GM06990 (cell line): ENCODE measurements around the gene CHIA.

Source experiments
- DNase-seq: peaks from one replicate; pipeline ENCODE4 v3.0.0-alpha.2; 2011; ENCODE audit not compliant: insufficient read length; ENCODE audit errors: extremely low read depth
- H3K27me3 ChIP-seq: replicated peaks from 2 replicates; pipeline ENCODE4 v1.6.0; 2011; ENCODE audit warnings: low read length; ENCODE audit not compliant: control insufficient read depth, insufficient read depth
- H3K36me3 ChIP-seq: 2 replicates; pipeline ENCODE4 v1.5.1; 2011; ENCODE audit warnings: low read length; ENCODE audit not compliant: control insufficient read depth, insufficient read depth
- H3K4me3 ChIP-seq: replicated peaks from 2 replicates; pipeline ENCODE4 v1.5.1; 2011; ENCODE audit warnings: low read depth, mild to moderate bottlenecking, control low read depth, low read length
- TF ChIP-seq, protein P1 (sequence below): IDR thresholded peaks from 2 replicates; pipeline ENCODE4 v1.5.1; 2011; ENCODE audit warnings: low read length, control low read depth, mild to moderate bottlenecking, inconsistent platforms; ENCODE audit not compliant: insufficient read depth, poor library complexity, severe bottlenecking

CHIA gene

DNA sequence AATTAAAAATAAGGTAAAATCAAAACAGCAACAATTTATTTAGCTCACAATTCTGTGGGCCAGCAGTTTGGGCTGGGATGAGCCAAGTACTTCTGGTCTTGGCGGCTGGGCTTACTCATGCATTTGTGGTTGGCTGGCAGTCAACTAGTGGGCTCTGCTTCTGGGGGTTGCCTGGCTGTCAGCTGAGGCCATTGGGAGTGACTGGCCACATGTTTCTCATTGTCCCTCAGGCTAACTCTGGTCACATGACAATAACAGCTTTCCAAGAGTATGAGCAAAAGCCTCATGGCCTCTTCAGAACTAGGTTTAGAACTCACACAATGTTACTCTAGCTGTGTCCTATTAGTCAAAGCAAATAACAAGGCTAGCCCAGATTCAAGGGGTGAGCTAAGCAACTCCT lies 15.6 kb upstream of the CHIA start:
- Histone ChIP-seq H3K36me3 (no peaks in the 10 kb centered on the region), H3K4me3 (no peak overlapping the region), H3K27me3 (no peaks in the 10 kb centered on the region)
- peak; percentile 18 for DNase-seq
- TF ChIP-seq, protein P1, sequence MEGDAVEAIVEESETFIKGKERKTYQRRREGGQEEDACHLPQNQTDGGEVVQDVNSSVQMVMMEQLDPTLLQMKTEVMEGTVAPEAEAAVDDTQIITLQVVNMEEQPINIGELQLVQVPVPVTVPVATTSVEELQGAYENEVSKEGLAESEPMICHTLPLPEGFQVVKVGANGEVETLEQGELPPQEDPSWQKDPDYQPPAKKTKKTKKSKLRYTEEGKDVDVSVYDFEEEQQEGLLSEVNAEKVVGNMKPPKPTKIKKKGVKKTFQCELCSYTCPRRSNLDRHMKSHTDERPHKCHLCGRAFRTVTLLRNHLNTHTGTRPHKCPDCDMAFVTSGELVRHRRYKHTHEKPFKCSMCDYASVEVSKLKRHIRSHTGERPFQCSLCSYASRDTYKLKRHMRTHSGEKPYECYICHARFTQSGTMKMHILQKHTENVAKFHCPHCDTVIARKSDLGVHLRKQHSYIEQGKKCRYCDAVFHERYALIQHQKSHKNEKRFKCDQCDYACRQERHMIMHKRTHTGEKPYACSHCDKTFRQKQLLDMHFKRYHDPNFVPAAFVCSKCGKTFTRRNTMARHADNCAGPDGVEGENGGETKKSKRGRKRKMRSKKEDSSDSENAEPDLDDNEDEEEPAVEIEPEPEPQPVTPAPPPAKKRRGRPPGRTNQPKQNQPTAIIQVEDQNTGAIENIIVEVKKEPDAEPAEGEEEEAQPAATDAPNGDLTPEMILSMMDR = no peak

DNA sequence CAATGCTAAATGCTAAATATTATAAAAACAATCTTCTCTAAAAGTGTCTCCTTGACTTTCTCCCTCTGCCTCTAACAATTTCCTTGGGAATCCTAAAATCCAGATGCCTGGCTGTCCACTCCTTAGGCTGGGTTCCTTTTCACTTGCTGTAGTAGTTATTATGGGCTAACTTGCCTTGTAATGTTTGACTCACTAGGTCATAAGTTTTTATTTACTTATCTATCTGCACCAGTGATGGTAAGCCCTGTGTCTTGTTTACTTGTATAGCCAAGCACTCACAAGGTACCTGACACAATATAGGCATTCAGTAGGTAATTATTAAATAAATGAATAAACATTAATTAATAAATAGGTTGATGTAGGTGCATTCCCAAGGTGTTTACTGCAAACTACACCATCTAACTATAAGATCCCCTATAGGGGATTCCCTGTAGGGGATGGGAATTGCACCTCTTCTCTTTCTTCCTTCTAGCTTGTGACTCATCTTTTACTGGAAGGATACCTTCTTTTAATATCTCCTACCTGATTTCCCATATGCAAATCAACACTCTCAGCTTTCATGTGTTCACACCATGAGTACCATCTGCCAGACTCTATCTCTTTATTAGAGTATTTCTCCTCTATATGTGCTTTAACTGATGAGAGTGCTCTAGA lies 14.7 kb upstream of the CHIA start:
- DNase-seq = no peak
- Histone ChIP-seq H3K27me3 (no peaks in the 10 kb centered on the region), H3K36me3 (no peaks in the 10 kb centered on the region), H3K4me3 (no peak overlapping the region)
- TF ChIP-seq, protein P1 = no peak

DNA sequence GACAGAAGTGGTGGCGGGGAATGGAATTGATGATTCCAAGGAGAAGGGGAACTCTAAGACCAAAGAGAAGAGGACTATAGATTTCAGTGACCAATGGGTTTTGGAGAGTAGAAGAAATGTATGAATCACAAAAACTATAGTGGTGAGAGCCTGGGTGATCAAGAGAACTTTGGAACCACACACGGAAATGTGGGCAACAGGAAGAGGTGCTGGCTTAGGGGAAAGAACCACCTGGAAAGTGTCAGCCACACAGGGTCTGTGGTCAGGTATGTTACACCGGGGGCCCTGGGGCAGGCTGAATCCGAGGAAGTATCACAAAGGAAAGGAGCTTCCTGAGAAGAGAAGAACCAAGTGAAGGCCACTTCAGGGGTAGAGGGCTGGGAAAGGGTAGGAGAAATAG lies 11.5 kb upstream of the CHIA start:
- no peaks in the 10 kb centered on the region for H3K27me3 ChIP-seq
- no peak overlapping the region for H3K4me3 ChIP-seq
- no peaks in the 10 kb centered on the region for H3K36me3 ChIP-seq
- TF ChIP-seq, protein P1 = no peak
- no peak for DNase-seq

DNA sequence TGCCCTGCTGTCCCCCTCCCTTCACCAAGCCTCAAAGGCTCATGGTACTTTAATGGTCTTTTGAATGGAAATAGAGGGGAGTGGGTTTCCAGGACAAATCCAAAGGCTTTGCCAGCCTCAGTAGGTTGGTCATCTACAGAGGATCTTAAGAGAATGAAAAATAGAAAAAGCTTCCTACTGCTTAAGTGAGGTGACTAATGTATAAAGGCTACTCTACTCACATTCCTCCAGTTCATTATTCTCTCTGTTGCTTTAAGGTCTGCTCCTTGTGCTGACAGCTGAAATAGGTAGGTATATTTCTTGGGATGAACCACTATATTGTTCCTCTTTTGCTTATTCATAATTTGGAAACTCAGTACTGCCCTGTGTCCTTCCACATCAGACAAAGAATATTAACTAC lies 10.4 kb upstream of the CHIA start:
- Histone ChIP-seq H3K27me3 (no peaks in the 10 kb centered on the region), H3K36me3 (no peaks in the 10 kb centered on the region), H3K4me3 (no peak overlapping the region)
- TF ChIP-seq, protein P1 = no peak
- DNase-seq = no peak

GRCh38 chr1:111281411-111281810 lies 9.2 kb upstream of the CHIA start:
- no peaks in the 10 kb centered on the region for H3K27me3 ChIP-seq
- H3K4me3 ChIP-seq = no peak overlapping the region
- H3K36me3 ChIP-seq = no peaks in the 10 kb centered on the region
- TF ChIP-seq, protein P1 = no peak
- no peak for DNase-seq

- H3K36me3 ChIP-seq = no peaks in the 10 kb centered on the region
- H3K4me3 ChIP-seq = no peak overlapping the region
- DNase-seq = no peak
- H3K27me3 ChIP-seq = no peaks in the 10 kb centered on the region; the same call in 1 of the 2 replicates
- TF ChIP-seq, protein P1 = no peak
Observed at GRCh38 chr1:111283838-111284237, 6.8 kb upstream of the CHIA start.
